Progenitor cell of endocrine pancreas (in vitro differentiated cells): ENCODE measurements around the gene LIPG. TPM values are rescaled to one million over a fixed set of nuclear protein-coding genes. Genes with fewer than 3 reads are reported as not detected.

Experiments
- DNase-seq: peaks from one replicate; pipeline ENCODE4 v3.0.0; 2021; ENCODE audit warnings: low spot score; ENCODE audit not compliant: unreplicated experiment
- H3K27ac Mint-ChIP-seq: 2 replicates; pipeline ENCODE4 v1.8.0; 2021; ENCODE audit warnings: mild to moderate bottlenecking, moderate library complexity, mixed read lengths
- H3K27me3 Mint-ChIP-seq: 2 replicates; pipeline ENCODE4 v1.8.0; 2021; ENCODE audit warnings: mixed read lengths
- H3K36me3 Mint-ChIP-seq: 2 replicates; pipeline ENCODE4 v1.8.0; 2022; ENCODE audit warnings: mixed read lengths; ENCODE audit not compliant: insufficient read depth
- H3K4me1 Mint-ChIP-seq: 2 replicates; pipeline ENCODE4 v1.8.0; 2021; ENCODE audit warnings: low read depth, mixed read lengths
- H3K4me3 Mint-ChIP-seq: 2 replicates; pipeline ENCODE4 v1.8.0; 2021; ENCODE audit warnings: low read depth, mild to moderate bottlenecking, moderate library complexity, mixed read lengths
- H3K9me3 Mint-ChIP-seq: 2 replicates; pipeline ENCODE4 v1.8.0; 2021; ENCODE audit warnings: low read depth, mixed read lengths
- total RNA-seq: library from RNA; stranded (reverse); gene quantifications from 2 replicates; pipeline ENCODE4 v1.2.1, GENCODE V29; 2021
- TF ChIP-seq, protein P1 (sequence below): fragments of 200-600 bp; sonication (generic); IDR thresholded peaks from one replicate; pipeline ENCODE4 v1.5.0; 2021; ENCODE audit warnings: antibody characterized with exemption, mild to moderate bottlenecking; ENCODE audit not compliant: unreplicated experiment

The LIPG gene
- total RNA-seq, 1 donor from 2014 or later: 34.4 TPM

DNA sequence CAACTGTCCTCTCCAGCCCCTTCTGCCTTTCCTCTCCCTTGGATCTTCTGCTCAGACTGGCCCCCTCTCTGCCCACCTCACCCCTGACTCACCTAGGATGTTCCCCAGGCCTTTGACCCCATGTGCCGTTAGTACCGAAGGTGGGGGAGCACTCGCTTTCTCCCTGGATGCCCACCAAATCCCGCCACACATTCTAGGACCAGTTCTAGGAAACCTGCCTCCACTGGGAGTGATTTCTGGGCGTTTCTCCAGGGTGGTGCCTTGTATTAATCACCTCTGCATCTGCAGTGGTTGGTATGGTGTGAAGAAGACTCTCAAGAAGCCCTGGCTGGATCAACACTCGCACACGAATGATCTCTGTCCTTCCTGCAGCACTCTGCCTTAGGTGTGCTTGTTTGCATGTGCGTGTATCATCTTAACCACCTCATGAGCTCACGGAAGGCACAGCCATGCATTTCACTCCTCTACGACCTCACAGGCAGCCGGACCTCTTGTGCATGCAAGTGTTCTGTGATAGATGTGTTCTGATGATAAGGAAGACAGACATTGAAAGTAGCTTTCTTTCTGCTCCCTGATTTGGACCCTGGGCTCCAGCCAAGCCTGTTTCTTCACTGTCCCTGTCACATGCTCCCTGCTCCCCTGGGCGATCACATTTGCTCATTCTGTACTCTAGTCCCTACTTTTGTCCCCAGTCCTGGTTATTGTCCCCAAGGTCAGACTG is 69.4 kb downstream of the LIPG start:
- Mint-ChIP-seq H3K27ac (no peak overlapping the region), H3K27me3 (peaks cover 19% of the 10 kb centered on the region), H3K4me1 (peaks cover 14% of the 10 kb centered on the region), H3K36me3 (no peaks in the 10 kb centered on the region), H3K9me3 (no peaks in the 10 kb centered on the region), H3K4me3 (no peak overlapping the region)
- TF ChIP-seq, protein P1, sequence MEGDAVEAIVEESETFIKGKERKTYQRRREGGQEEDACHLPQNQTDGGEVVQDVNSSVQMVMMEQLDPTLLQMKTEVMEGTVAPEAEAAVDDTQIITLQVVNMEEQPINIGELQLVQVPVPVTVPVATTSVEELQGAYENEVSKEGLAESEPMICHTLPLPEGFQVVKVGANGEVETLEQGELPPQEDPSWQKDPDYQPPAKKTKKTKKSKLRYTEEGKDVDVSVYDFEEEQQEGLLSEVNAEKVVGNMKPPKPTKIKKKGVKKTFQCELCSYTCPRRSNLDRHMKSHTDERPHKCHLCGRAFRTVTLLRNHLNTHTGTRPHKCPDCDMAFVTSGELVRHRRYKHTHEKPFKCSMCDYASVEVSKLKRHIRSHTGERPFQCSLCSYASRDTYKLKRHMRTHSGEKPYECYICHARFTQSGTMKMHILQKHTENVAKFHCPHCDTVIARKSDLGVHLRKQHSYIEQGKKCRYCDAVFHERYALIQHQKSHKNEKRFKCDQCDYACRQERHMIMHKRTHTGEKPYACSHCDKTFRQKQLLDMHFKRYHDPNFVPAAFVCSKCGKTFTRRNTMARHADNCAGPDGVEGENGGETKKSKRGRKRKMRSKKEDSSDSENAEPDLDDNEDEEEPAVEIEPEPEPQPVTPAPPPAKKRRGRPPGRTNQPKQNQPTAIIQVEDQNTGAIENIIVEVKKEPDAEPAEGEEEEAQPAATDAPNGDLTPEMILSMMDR: no peak
- DNase-seq: no peak

DNA sequence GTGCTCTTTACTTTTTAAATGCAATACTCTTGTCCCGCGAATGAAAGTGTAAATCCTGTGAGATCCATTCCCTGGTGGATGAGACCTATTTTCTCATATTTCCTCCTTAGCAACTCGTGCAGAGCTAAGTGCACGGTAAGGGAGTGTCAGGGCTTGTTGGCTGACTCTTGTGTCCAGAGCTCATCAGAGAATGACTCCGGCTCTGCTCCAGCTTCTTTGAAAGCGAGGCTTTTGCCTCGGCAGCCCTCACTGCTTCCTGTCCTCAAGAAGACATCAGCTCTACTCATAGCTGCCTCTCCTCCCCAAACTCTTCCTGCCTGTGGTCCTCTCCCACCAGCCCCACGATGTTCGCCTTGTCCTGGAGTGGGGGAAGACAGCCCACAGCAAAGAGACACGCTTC is 70.7 kb downstream of the LIPG start:
- H3K9me3 Mint-ChIP-seq: no peaks in the 10 kb centered on the region
- DNase-seq: no peak
- TF ChIP-seq, protein P1: no peak
- H3K4me3 Mint-ChIP-seq: no peak overlapping the region
- H3K36me3 Mint-ChIP-seq: no peaks in the 10 kb centered on the region
- peaks cover 19% of the 10 kb centered on the region for H3K27me3 Mint-ChIP-seq
- H3K27ac Mint-ChIP-seq: no peak overlapping the region
- peaks cover 14% of the 10 kb centered on the region for H3K4me1 Mint-ChIP-seq

DNA sequence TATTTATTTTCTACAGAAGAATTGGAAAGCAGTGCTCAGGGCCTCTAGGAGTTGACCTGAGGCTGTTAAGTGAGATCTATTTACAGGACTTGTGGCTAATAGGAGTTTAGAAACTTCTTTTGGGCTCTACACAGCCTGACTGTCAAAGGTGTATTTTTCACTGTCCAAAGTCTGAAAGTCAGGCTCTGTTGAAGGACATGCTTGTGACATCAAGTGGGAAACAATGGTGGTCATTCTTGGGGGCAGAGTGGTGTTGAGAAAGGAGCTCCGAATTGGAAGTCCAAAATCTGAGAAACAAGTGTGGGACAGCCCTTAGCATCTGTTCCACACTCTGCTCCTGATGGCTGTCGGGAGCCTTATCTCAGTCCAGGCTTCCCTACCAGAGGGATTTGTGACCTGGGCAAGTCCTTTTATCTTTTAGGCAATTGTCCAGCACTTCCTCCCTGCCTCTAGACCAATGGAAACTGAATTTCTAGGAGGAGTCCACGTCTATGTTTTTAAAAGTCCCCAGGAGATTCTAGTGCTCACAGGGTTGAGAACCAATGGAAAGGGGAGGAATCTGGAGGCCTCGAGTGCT is 76.4 kb downstream of the LIPG start:
- Mint-ChIP-seq H3K27ac (peak overlapping the region; percentile 33), H3K4me1 (peaks cover 22% of the 10 kb centered on the region), H3K27me3 (peaks cover 6% of the 10 kb centered on the region), H3K36me3 (no peaks in the 10 kb centered on the region), H3K9me3 (no peaks in the 10 kb centered on the region), H3K4me3 (peak overlapping the region; percentile 20)
- TF ChIP-seq, protein P1: no peak
- no peak for DNase-seq

DNA sequence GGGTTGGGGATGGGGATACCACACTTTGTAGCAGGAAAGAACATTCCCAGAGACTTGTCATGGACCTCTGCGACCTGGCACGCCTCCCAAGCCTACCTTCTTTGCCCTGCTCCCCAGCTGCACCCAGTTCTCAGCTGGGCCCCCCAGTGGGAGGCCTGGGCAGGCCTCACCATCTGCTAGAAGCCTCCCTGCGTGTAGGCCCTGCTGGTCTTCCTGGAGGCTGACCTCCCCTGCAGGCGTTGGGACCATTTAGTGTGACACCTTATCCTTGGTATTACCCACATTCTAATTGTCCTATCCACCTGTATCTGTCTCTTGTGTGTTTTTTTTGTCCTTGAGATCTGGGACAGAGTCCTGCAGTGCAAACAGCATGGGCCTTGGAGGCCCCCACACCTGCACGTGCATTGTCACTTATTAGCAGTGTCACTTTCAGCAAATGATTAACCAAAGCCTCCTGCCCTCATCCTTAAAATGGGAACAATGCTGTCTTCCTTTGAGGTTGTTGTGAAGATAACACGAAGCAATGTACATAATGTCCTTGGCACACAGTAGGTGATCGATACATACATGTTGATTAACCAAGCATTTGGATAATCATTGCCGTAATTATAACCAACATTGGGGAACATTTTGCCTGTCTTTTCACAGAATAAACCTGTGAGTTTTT is 77.2 kb downstream of the LIPG start:
- Mint-ChIP-seq H3K9me3 (no peaks in the 10 kb centered on the region), H3K4me1 (peaks cover 22% of the 10 kb centered on the region), H3K27me3 (peaks cover 9% of the 10 kb centered on the region), H3K27ac (peak overlapping the region; percentile 71), H3K36me3 (no peaks in the 10 kb centered on the region), H3K4me3 (no peak overlapping the region)
- TF ChIP-seq, protein P1: no peak
- no peak for DNase-seq

DNA sequence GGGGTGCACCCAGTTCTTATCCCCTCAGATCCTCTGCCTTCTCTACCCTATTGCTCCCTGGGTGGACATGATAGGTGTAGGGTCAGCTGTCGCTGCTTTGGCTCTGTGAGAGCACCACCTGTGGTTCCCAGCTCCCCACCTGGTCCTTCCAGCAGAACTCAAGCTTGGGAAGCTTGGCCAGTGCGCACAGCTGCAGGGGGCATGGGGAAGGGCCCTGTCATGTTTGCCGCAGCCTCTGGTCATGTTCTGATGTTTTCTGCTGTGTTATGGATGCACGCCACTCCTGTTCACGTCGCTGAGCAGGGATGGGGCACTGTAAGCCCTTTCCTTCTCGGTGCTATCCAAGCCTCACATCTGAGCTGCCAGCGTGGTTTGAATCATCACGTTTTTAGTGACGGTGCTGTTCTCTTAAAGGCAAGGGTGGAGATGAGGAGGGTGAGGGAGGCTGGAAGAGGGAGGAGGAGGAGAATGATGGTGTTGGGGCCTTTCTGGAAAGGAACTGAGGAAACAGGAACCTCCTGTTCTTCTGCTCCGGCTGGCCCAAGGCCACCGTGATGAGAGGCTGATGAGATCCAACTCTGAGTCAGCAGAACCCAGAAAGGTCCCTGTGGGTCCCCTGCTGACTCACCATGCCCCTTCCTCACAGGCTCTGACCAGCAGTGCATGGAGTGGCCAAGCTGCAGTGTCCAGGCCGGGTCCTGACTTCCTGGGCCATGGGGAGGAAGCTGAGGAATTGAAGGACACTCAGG is 78.0 kb downstream of the LIPG start:
- no peak for DNase-seq
- Mint-ChIP-seq H3K36me3 (no peaks in the 10 kb centered on the region), H3K4me1 (peaks cover 22% of the 10 kb centered on the region), H3K4me3 (no peak overlapping the region), H3K27me3 (peaks cover 9% of the 10 kb centered on the region), H3K9me3 (no peaks in the 10 kb centered on the region), H3K27ac (peak overlapping the region; percentile 71)
- TF ChIP-seq, protein P1: no peak
